ENCODE results near the gene CD109.

- TF ChIP-seq CTCF (IDR thresholded peaks at IDR 0.05) (no peak), POLR2A (IDR thresholded peaks at IDR 0.05) (no peak), EP300 (IDR thresholded peaks at IDR 0.05) (no peak)
These were observed 161.4 kb downstream of the CD109 start for GRCh38 chr6:73857341-73857890.

Data from gastroesophageal sphincter (tissue), 3 donors.